GM23338 (cell line): ENCODE data around the gene PHLPP2. TPM values are rescaled to one million over a fixed set of nuclear protein-coding genes. Genes with fewer than 3 reads are reported as not detected.
"Not testable (repeated sequence)": the region's sequence is repeated elsewhere in the genome, so short reads cannot be mapped to it uniquely, and the experiment has no call there.

ENCODE experiments used
- ATAC-seq: fragments of 200-7000 bp; cut with Tn5 transposase; 3 replicates; pipeline ENCODE4 v1.9.1; 2020
- DNase-seq: peaks from one replicate; pipeline ENCODE4 v3.0.0-alpha.2; 2015; ENCODE audit warnings: low spot score
- H2AFZ ChIP-seq: fragments of 200-600 bp; sonication (generic); 2 replicates; pipeline ENCODE4 v1.8.0; 2016; ENCODE audit warnings: antibody characterized with exemption, mild to moderate bottlenecking, moderate library complexity
- H3F3A ChIP-seq: fragments of 200-600 bp; sonication (generic); replicated peaks from 2 replicates; pipeline ENCODE4 v1.8.0; 2017; ENCODE audit warnings: antibody characterized with exemption, mixed run types, low read depth
- H3K27ac ChIP-seq: fragments of 200-600 bp; sonication (generic); 2 replicates; pipeline ENCODE4 v1.6.1; 2016; ENCODE audit warnings: low read depth
- H3K27me3 ChIP-seq: fragments of 200-600 bp; sonication (generic); 2 replicates; pipeline ENCODE4 v1.8.0; 2016; ENCODE audit warnings: mild to moderate bottlenecking, mixed run types, moderate library complexity; ENCODE audit not compliant: insufficient read depth
- H3K36me3 ChIP-seq: fragments of 200-600 bp; sonication (generic); 2 replicates; pipeline ENCODE4 v1.8.0; 2016; ENCODE audit warnings: mild to moderate bottlenecking; ENCODE audit not compliant: insufficient read depth
- H3K4me1 ChIP-seq: fragments of 200-600 bp; sonication (generic); 2 replicates; pipeline ENCODE4 v1.8.0; 2016; ENCODE audit warnings: mild to moderate bottlenecking, moderate library complexity; ENCODE audit not compliant: insufficient read depth
- H3K4me2 ChIP-seq: fragments of 200-600 bp; sonication (generic); 2 replicates; pipeline ENCODE4 v1.7.1; 2017; ENCODE audit warnings: mixed run types
- H3K4me3 ChIP-seq: fragments of 200-600 bp; sonication (generic); 2 replicates; pipeline ENCODE4 v1.6.1; 2016; ENCODE audit warnings: mixed run types
- H3K79me2 ChIP-seq: fragments of 200-600 bp; sonication (generic); replicated peaks from 2 replicates; pipeline ENCODE4 v1.8.0; 2017; ENCODE audit warnings: mild to moderate bottlenecking; ENCODE audit not compliant: insufficient read depth
- H3K9me2 ChIP-seq: fragments of 200-600 bp; sonication (generic); 2 replicates; pipeline ENCODE4 v1.8.0; 2017; ENCODE audit not compliant: insufficient read depth
- H4K20me1 ChIP-seq: fragments of 200-600 bp; sonication (generic); replicated peaks from 2 replicates; pipeline ENCODE4 v1.8.0; 2017; ENCODE audit warnings: mild to moderate bottlenecking; ENCODE audit not compliant: insufficient read depth
- H3K27ac Mint-ChIP-seq: 2 replicates; pipeline ENCODE4 v1.8.0; 2020; ENCODE audit warnings: inconsistent platforms, mild to moderate bottlenecking, moderate library complexity, mixed read lengths
- H3K27me3 Mint-ChIP-seq: 3 replicates; pipeline ENCODE4 v1.8.0; 2022; ENCODE audit warnings: low read depth, mild to moderate bottlenecking, moderate library complexity, mixed read lengths, inconsistent platforms; ENCODE audit not compliant: insufficient read depth, poor library complexity
- H3K36me3 Mint-ChIP-seq: 3 replicates; pipeline ENCODE4 v1.8.0; 2021; ENCODE audit warnings: low read depth, mild to moderate bottlenecking, inconsistent platforms, moderate library complexity, mixed read lengths
- H3K4me1 Mint-ChIP-seq: 3 replicates; pipeline ENCODE4 v1.8.0; 2020; ENCODE audit warnings: mild to moderate bottlenecking, inconsistent platforms, mixed read lengths
- H3K4me3 Mint-ChIP-seq: 3 replicates; pipeline ENCODE4 v1.8.0; 2021; ENCODE audit warnings: moderate library complexity, mild to moderate bottlenecking, inconsistent platforms, mixed read lengths
- H3K9me3 Mint-ChIP-seq: 3 replicates; pipeline ENCODE4 v1.8.0; 2020; ENCODE audit warnings: moderate library complexity, mild to moderate bottlenecking, inconsistent platforms, mixed read lengths
- polyA plus RNA-seq: library from polyadenylated mRNA; unstranded; fragments of >200 nt; fragmentation: Nextera tagmentation; extraction: Ambion mirVana; gene quantifications from 2 replicates; pipeline ENCODE4 v1.2.1, GENCODE V29; 2016
- small RNA-seq: library from RNA; depleted of rRNA; stranded (forward); fragments of <200 nt; gene quantifications from one replicate; pipeline ENCODE3, GENCODE V24; 2014; ENCODE audit warnings: low replicate concordance
- total RNA-seq: library from RNA; depleted of rRNA; stranded (reverse); fragments of >200 nt; shearing (Covaris generic); gene quantifications from 2 replicates; pipeline ENCODE4 v1.2.3, GENCODE V29; 2014; rRNA removed

Gene PHLPP2
- total and polyA plus RNA-seq, 2 experiments from 2014 or later: 4.2 to 20.5 TPM

GRCh38 chr16:71598426-71598825, 126.1 kb downstream of the PHLPP2 start:
- not testable (repeated sequence) for H3K27ac ChIP-seq, H3K36me3 ChIP-seq, H3K36me3 Mint-ChIP-seq, H3K27ac Mint-ChIP-seq, H3K4me3 ChIP-seq, H3K9me2 ChIP-seq, H3F3A ChIP-seq, H3K4me1 ChIP-seq, H3K4me3 Mint-ChIP-seq, H3K27me3 Mint-ChIP-seq, H3K4me1 Mint-ChIP-seq, H3K4me2 ChIP-seq, DNase-seq, H3K27me3 ChIP-seq, H3K79me2 ChIP-seq, H3K9me3 Mint-ChIP-seq, H4K20me1 ChIP-seq, H2AFZ ChIP-seq, ATAC-seq

- H3K36me3 Mint-ChIP-seq, H3K4me3 ChIP-seq, H3K4me3 Mint-ChIP-seq, DNase-seq, H3K27ac Mint-ChIP-seq, H3K79me2 ChIP-seq, H3K27me3 ChIP-seq, H3K27ac ChIP-seq, ATAC-seq, H3F3A ChIP-seq, H3K4me1 Mint-ChIP-seq, H4K20me1 ChIP-seq, H3K36me3 ChIP-seq, H3K27me3 Mint-ChIP-seq, H2AFZ ChIP-seq, H3K9me2 ChIP-seq, H3K9me3 Mint-ChIP-seq, H3K4me1 ChIP-seq, H3K4me2 ChIP-seq: not testable (repeated sequence)
Measured at GRCh38 chr16:71595340-71595826, 129.1 kb downstream of the PHLPP2 start.

Small RNA genes within 50 kb of the gene (small RNA-seq; reads per million reads assigned to genes)
- gene RNU6-208P: not detected
- gene SNORA70D: not detected
- 217 reads per million, percentile 99 among the genes with 10 or more reads in this experiment for gene SNORD71

Other genes starting within 250 kb of the PHLPP2 start
- gene ZNF19, start 235.4 kb downstream of the PHLPP2 start, total RNA-seq: 3.5 and 4.8 TPM in 2 replicates
- 1.0 and 1.4 TPM in 2 replicates for gene ZNF19, start 235.4 kb downstream of the PHLPP2 start, polyA plus RNA-seq
- 16.7 and 17.8 TPM in 2 replicates for gene CHST4, start 198.3 kb downstream of the PHLPP2 start, total RNA-seq
- gene CHST4, start 198.3 kb downstream of the PHLPP2 start, polyA plus RNA-seq: 4.3 and 5.5 TPM in 2 replicates
- not detected in 2 replicates for gene TAT, start 147.6 kb downstream of the PHLPP2 start, total RNA-seq
- gene TAT, start 147.6 kb downstream of the PHLPP2 start, polyA plus RNA-seq: 0.05 and 0.19 TPM in 2 replicates
- gene MARVELD3, start 98.5 kb downstream of the PHLPP2 start, total RNA-seq: 25.1 and 32.7 TPM in 2 replicates
- gene MARVELD3, start 98.5 kb downstream of the PHLPP2 start, polyA plus RNA-seq: 21.0 and 23.4 TPM in 2 replicates
- gene AP1G1, start 84.1 kb upstream of the PHLPP2 start, total RNA-seq: 65.9 and 73.3 TPM in 2 replicates
- 13.1 and 16.3 TPM in 2 replicates for gene AP1G1, start 84.1 kb upstream of the PHLPP2 start, polyA plus RNA-seq
- gene ATXN1L, start 121.3 kb upstream of the PHLPP2 start, total RNA-seq: 22.1 and 23.7 TPM in 2 replicates
- gene ATXN1L, start 121.3 kb upstream of the PHLPP2 start, polyA plus RNA-seq: 7.5 and 8.5 TPM in 2 replicates
- gene ZNF821, start 159.5 kb upstream of the PHLPP2 start, total RNA-seq: 14.8 and 20.6 TPM in 2 replicates
- 9.5 and 13.3 TPM in 2 replicates for gene ZNF821, start 159.5 kb upstream of the PHLPP2 start, polyA plus RNA-seq
- 231 and 234 TPM in 2 replicates for gene IST1, start 170.8 kb upstream of the PHLPP2 start, total RNA-seq
- 108 and 113 TPM in 2 replicates for gene IST1, start 170.8 kb upstream of the PHLPP2 start, polyA plus RNA-seq